HEK293 (cell line): ENCODE results near the gene VSIG10L.

ENCODE experiments used
- CTCF ChIA-PET: fragments of 350-600 bp; formaldehyde crosslinking; extraction: SDS; loops from one replicate; lab custom pipeline; 2021; ENCODE audit warnings: antibody characterized with exemption; lab: Yijun Ruan, JAX
- POLR2A ChIA-PET: fragments of 300-600 bp; formaldehyde crosslinking; extraction: SDS; loops from one replicate; lab custom pipeline; 2020; ENCODE audit warnings: antibody characterized with exemption, inconsistent platforms; lab: Yijun Ruan, JAX
- H3K27ac ChIP-seq: fragments of 200-500 bp; sonication (Bioruptor generic); 2 replicates; pipeline ENCODE4 v1.5.1; 2014; ENCODE audit warnings: low read depth, low read length, control low read depth, inconsistent platforms; ENCODE audit errors: extremely low read depth
- H3K36me3 ChIP-seq, 2 experiments: fragments of 200-500 bp in 1 of 2; sonication (Bioruptor generic) in 1 of 2; 1 replicate in 1 of 2; 2 replicates in 1 of 2; pipeline ENCODE4 v1.5.1; 2014 to 2017; ENCODE audit warnings: inconsistent platforms in 2 of 2, low read length in 2 of 2; ENCODE audit not compliant: control insufficient read depth in 2 of 2, insufficient read depth in 1 of 2
- H3K4me1 ChIP-seq: fragments of 200-500 bp; sonication (Bioruptor generic); 2 replicates; pipeline ENCODE4 v1.5.1; 2014; ENCODE audit warnings: mild to moderate bottlenecking, low read length, inconsistent platforms; ENCODE audit not compliant: control insufficient read depth, insufficient read depth
- H3K4me3 ChIP-seq: 2 replicates; pipeline ENCODE4 v1.5.1; 2011; ENCODE audit warnings: low read depth, mild to moderate bottlenecking, control low read depth, low read length, moderate library complexity
- H3K9me3 ChIP-seq: fragments of 200-500 bp; sonication (Bioruptor generic); 2 replicates; pipeline ENCODE4 v1.5.1; 2014; ENCODE audit warnings: low read depth, low read length, inconsistent platforms; ENCODE audit not compliant: control insufficient read depth, insufficient read depth
- FEZF1 ChIP-seq: fragments of 450-650 bp; formaldehyde crosslinking; IDR thresholded peaks from 2 replicates; pipeline ENCODE4 v1.5.1; 2016; ENCODE audit warnings: missing biosample characterization, missing genetic modification characterization
- KLF1 ChIP-seq: fragments of 450-650 bp; formaldehyde crosslinking; IDR thresholded peaks from 2 replicates; pipeline ENCODE4 v1.5.1; 2016; ENCODE audit warnings: missing biosample characterization, missing genetic modification characterization
- MYNN ChIP-seq: fragments of 450-650 bp; formaldehyde crosslinking; IDR thresholded peaks from 2 replicates; pipeline ENCODE4 v1.5.1; 2016; ENCODE audit warnings: missing biosample characterization, missing genetic modification characterization, borderline replicate concordance
- PATZ1 ChIP-seq: fragments of 450-650 bp; formaldehyde crosslinking; IDR thresholded peaks from 2 replicates; pipeline ENCODE4 v1.5.1; 2016; ENCODE audit warnings: missing biosample characterization, missing genetic modification characterization
- PRDM10 ChIP-seq: fragments of 450-650 bp; formaldehyde crosslinking; IDR thresholded peaks from 2 replicates; pipeline ENCODE4 v1.5.1; 2016; ENCODE audit warnings: missing biosample characterization, missing genetic modification characterization
- TCF7L2 ChIP-seq: IDR thresholded peaks from 2 replicates; pipeline ENCODE4 v1.6.1; 2011; ENCODE audit warnings: low read depth, mild to moderate bottlenecking, inconsistent platforms, low read length, moderate library complexity, borderline replicate concordance
- TRIM28 ChIP-seq: IDR thresholded peaks from 2 replicates; pipeline ENCODE4 v1.6.1; 2011; ENCODE audit warnings: low read length, control low read depth, borderline replicate concordance
- TSHZ1 ChIP-seq: fragments of 450-650 bp; formaldehyde crosslinking; IDR thresholded peaks from 2 replicates; pipeline ENCODE4 v1.5.1; 2016; ENCODE audit warnings: missing biosample characterization, missing genetic modification characterization, borderline replicate concordance
- ZIC2 ChIP-seq: fragments of 450-650 bp; formaldehyde crosslinking; IDR thresholded peaks from 2 replicates; pipeline ENCODE4 v1.5.1; 2016; ENCODE audit warnings: missing biosample characterization, missing genetic modification characterization
- ZNF24 ChIP-seq: fragments of 450-650 bp; formaldehyde crosslinking; IDR thresholded peaks from 2 replicates; pipeline ENCODE4 v1.5.1; 2016; ENCODE audit warnings: missing biosample characterization, missing genetic modification characterization
- ZNF341 ChIP-seq: fragments of 450-650 bp; formaldehyde crosslinking; IDR thresholded peaks from 2 replicates; pipeline ENCODE4; 2016; ENCODE audit warnings: low read depth, missing biosample characterization, missing genetic modification characterization
- ZNF394 ChIP-seq: fragments of 450-650 bp; formaldehyde crosslinking; IDR thresholded peaks from 2 replicates; pipeline ENCODE4 v1.5.1; 2016; ENCODE audit warnings: missing biosample characterization, missing genetic modification characterization, mild to moderate bottlenecking, moderate library complexity, borderline replicate concordance
- ZNF561 ChIP-seq: fragments of 450-650 bp; IDR thresholded peaks from 2 replicates; pipeline ENCODE4 v1.5.1; 2018; ENCODE audit warnings: missing biosample characterization, missing genetic modification characterization, borderline replicate concordance
- ZSCAN16 ChIP-seq: fragments of 450-650 bp; formaldehyde crosslinking; IDR thresholded peaks from 2 replicates; pipeline ENCODE4 v1.5.1; 2016; ENCODE audit warnings: missing biosample characterization, missing genetic modification characterization
- ZSCAN5A ChIP-seq: fragments of 450-650 bp; formaldehyde crosslinking; IDR thresholded peaks from 2 replicates; pipeline ENCODE4 v1.5.1; 2016; ENCODE audit warnings: missing biosample characterization, missing genetic modification characterization

VSIG10L gene

GRCh38 chr19:51311351-51312257 is 30.3 kb downstream of the VSIG10L start, which contains the start of gene IGLON5:
IGLON5 (plus strand) TSS chr19:51311644; CDS start chr19:51311848, 204 bp downstream.
- no peak within 1 kb of the TSS for H3K4me3 ChIP-seq
- no peak for TF ChIP-seq MYNN
- no peak for TF ChIP-seq PRDM10 (tag by site-specific recombination)
- no peak for TF ChIP-seq ZNF24 (tag by site-specific recombination)
- no peak for TF ChIP-seq ZNF394 (tag by site-specific recombination)
- TF ChIP-seq TCF7L2 = no peak
- TF ChIP-seq ZSCAN5A (tag by site-specific recombination) = no peak
- no peak for TF ChIP-seq TRIM28
- no peak for TF ChIP-seq KLF1 (tag by site-specific recombination)
- no peak for TF ChIP-seq ZIC2 (tag by site-specific recombination)
- no peak for TF ChIP-seq ZSCAN16 (tag by site-specific recombination)
- TF ChIP-seq ZNF561 (tag by site-specific recombination) = no peak
- no peak for TF ChIP-seq PATZ1 (tag by site-specific recombination)
- TF ChIP-seq ZNF341 (tag by site-specific recombination) = no peak
- TF ChIP-seq FEZF1 (tag by site-specific recombination) = no peak
- no peak for TF ChIP-seq TSHZ1 (tag by site-specific recombination)
- TF ChIP-seq, all 188 proteins: peak for 0
- POLR2A ChIA-PET = no interaction called here
- H3K36me3 ChIP-seq = no peaks in the 10 kb centered on the region; a peak in 1 of 3 replicates
- no peaks in the 10 kb centered on the region for H3K4me1 ChIP-seq
- no peaks in the 10 kb centered on the region for H3K9me3 ChIP-seq
- CTCF ChIA-PET = no interaction called here
- H3K27ac ChIP-seq = no peak within 1 kb of the TSS
